ENCODE measurements around the gene ARL15. TPM values are rescaled to one million over a fixed set of nuclear protein-coding genes. Genes with fewer than 3 reads are reported as not detected.

Gene ARL15
- total and polyA plus RNA-seq, 8 donors, result 20.2 to 27.7 (median 25.1) TPM

GRCh38 chr5:54146916-54147315 lies 163.5 kb downstream of the ARL15 start:
- H3K9me3 ChIP-seq, result no peaks in the 10 kb centered on the region
- ATAC-seq, result no peak
- no peaks in the 10 kb centered on the region for H3K4me1 ChIP-seq
- no peaks in the 10 kb centered on the region for H3K36me3 ChIP-seq
- H3K27me3 ChIP-seq, result no peaks in the 10 kb centered on the region
- no peak overlapping the region for H3K27ac ChIP-seq
- intact Hi-C loops (cut with DNase I), result no loop called here
- H3K4me3 ChIP-seq, result no peak overlapping the region
- no peak for DNase-seq
- TF ChIP-seq, protein P1, sequence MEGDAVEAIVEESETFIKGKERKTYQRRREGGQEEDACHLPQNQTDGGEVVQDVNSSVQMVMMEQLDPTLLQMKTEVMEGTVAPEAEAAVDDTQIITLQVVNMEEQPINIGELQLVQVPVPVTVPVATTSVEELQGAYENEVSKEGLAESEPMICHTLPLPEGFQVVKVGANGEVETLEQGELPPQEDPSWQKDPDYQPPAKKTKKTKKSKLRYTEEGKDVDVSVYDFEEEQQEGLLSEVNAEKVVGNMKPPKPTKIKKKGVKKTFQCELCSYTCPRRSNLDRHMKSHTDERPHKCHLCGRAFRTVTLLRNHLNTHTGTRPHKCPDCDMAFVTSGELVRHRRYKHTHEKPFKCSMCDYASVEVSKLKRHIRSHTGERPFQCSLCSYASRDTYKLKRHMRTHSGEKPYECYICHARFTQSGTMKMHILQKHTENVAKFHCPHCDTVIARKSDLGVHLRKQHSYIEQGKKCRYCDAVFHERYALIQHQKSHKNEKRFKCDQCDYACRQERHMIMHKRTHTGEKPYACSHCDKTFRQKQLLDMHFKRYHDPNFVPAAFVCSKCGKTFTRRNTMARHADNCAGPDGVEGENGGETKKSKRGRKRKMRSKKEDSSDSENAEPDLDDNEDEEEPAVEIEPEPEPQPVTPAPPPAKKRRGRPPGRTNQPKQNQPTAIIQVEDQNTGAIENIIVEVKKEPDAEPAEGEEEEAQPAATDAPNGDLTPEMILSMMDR (IDR thresholded peaks at IDR 0.05), result no peak

- Histone ChIP-seq H3K9me3 (no peaks in the 10 kb centered on the region), H3K4me1 (no peaks in the 10 kb centered on the region), H3K27ac (no peak overlapping the region), H3K36me3 (no peaks in the 10 kb centered on the region), H3K27me3 (no peaks in the 10 kb centered on the region), H3K4me3 (no peak overlapping the region)
- intact Hi-C loops (cut with DNase I), result no loop called here
- TF ChIP-seq, protein P1 (IDR thresholded peaks at IDR 0.05), result no peak
- ATAC-seq (no peak), DNase-seq (no peak)
Observed at GRCh38 chr5:54146390-54146789, 164.0 kb downstream of the ARL15 start.

DNA sequence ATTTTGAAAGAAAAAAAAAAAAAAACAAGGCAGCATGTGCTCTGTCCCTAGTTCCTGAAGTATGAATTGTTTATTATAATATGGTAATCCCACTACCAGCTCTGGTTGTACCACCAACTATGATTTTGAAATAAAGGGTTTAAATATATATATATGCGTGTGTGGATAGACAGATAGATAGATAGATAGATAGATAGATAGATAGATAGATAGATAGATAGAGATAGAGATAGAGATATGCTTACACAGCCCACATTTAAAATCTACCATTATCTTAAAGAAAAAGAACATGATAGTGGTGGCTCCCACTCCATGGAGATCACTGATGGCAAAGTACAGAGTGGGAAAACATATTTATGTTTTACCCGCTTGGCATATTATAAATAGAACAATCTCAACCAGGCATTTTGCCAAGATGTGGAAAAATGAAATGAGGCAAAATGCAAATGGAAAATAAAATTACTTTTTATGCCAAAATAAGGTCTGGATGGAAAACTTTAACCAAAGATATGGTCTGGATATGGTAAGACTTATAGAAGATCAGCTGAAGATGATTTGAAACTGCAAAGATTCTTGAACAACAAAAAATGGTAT lies 170.0 kb downstream of the ARL15 start:
- H3K27ac ChIP-seq, result no peak overlapping the region

GRCh38 chr5:54136516-54137440 lies 173.6 kb downstream of the ARL15 start:
- no peaks in the 10 kb centered on the region for H3K27me3 ChIP-seq
- intact Hi-C loops (cut with DNase I), result no loop called here
- DNase-seq (peak in 2 of 4 donors; percentile 75 to 78), ATAC-seq (peak; percentile 18)
- TF ChIP-seq, protein P1 (IDR thresholded peaks at IDR 0.05), result no peak
- no peak overlapping the region for H3K27ac ChIP-seq
- H3K36me3 ChIP-seq, result no peaks in the 10 kb centered on the region
- no peaks in the 10 kb centered on the region for H3K4me1 ChIP-seq
- no peaks in the 10 kb centered on the region for H3K9me3 ChIP-seq
- H3K4me3 ChIP-seq, result no peak overlapping the region

More for the DNA sequence above, 170.0 kb downstream of the ARL15 start:
- no peak for DNase-seq
- Histone ChIP-seq H3K27me3 (no peaks in the 10 kb centered on the region), H3K9me3 (no peaks in the 10 kb centered on the region), H3K36me3 (no peaks in the 10 kb centered on the region), H3K4me3 (no peak overlapping the region), H3K4me1 (no peaks in the 10 kb centered on the region)
- TF ChIP-seq, protein P1 (IDR thresholded peaks at IDR 0.05), result no peak
- intact Hi-C loops (cut with DNase I), result no loop called here
- no peak for ATAC-seq

- DNase-seq, result peak in 1 of 4 donors; percentile 17
- Histone ChIP-seq H3K27me3 (no peaks in the 10 kb centered on the region), H3K9me3 (no peaks in the 10 kb centered on the region), H3K36me3 (no peaks in the 10 kb centered on the region), H3K27ac (no peak overlapping the region), H3K4me1 (no peaks in the 10 kb centered on the region), H3K4me3 (no peak overlapping the region)
- intact Hi-C loops (cut with DNase I), result no loop called here
- TF ChIP-seq, protein P1 (IDR thresholded peaks at IDR 0.05), result no peak
- no peak for ATAC-seq
Observed at GRCh38 chr5:54135042-54135441, 175.3 kb downstream of the ARL15 start.
